K562 (cell line): ENCODE results near the gene B3GALNT2. TPM values are rescaled to one million over a fixed set of nuclear protein-coding genes. Genes with fewer than 3 reads are reported as not detected.

Experiments
- ETV1 ChIP-seq: fragments of 450-650 bp; conservative IDR thresholded peaks from 2 replicates; pipeline ENCODE4 v1.6.1; 2016; ENCODE audit warnings: missing genetic modification characterization, control low read depth, low read depth, missing compliant biosample characterization
- MAFF ChIP-seq: IDR thresholded peaks from 2 replicates; pipeline ENCODE4 v1.6.1; 2012; ENCODE audit warnings: low read length, improper control_type of control experiment
- NFIC ChIP-seq: fragments of 450-650 bp; IDR thresholded peaks from 2 replicates; pipeline ENCODE4 v1.6.1; 2017; ENCODE audit warnings: mild to moderate bottlenecking, inconsistent platforms
- NFXL1 ChIP-seq: fragments of 450-650 bp; formaldehyde crosslinking; IDR thresholded peaks from 2 replicates; pipeline ENCODE4 v1.4.0; 2021; ENCODE audit warnings: mild to moderate bottlenecking
- ZNF347 ChIP-seq: fragments of 450-650 bp; formaldehyde crosslinking; IDR thresholded peaks from 2 replicates; pipeline ENCODE4 v1.4.0; 2020; ENCODE audit warnings: low read depth, mild to moderate bottlenecking, moderate library complexity
- polyA plus RNA-seq, 8 experiments: library from polyadenylated mRNA; depleted of rRNA in 4 of 8; stranded (reverse) in 5 of 8; unstranded in 3 of 8; fragments of >200 nt; fragmentation: Nextera tagmentation in 2 of 8; fragmentation: Illumina TruSeq in 1 of 8; extraction: Ambion mirVana in 2 of 8; extraction: Trizol in 1 of 8; gene quantifications; 2 replicates each; pipeline versions ENCODE4 v1.2.1 to v1.2.3, GENCODE V29; 2011 to 2014; ENCODE audit warnings: inconsistent platforms in 1 of 8, missing spikeins in 1 of 8
- total RNA-seq, 7 experiments: library from RNA; depleted of rRNA in 6 of 7; stranded (reverse); fragments of >200 nt in 6 of 7; fragmentation: Illumina TruSeq in 2 of 7; extraction: Trizol in 2 of 7; gene quantifications; 2 replicates each; pipeline versions ENCODE4 v1.2.1 to v1.2.3, GENCODE V29; 2011 to 2021; ENCODE audit warnings: low replicate concordance in 1 of 7
- TF ChIP-seq, protein P1 (sequence below), 2 experiments: fragments of 450-650 bp; formaldehyde crosslinking in 1 of 2; IDR thresholded peaks; 2 replicates each; pipeline versions ENCODE4 v1.4.0 to v1.6.1; 2014 to 2020; ENCODE audit warnings: mild to moderate bottlenecking in 2 of 2, borderline replicate concordance in 1 of 2, low read depth in 1 of 2
- TF ChIP-seq, protein P2 (sequence below), 2 experiments: fragments of 450-650 bp in 1 of 2; sonication (generic) in 1 of 2; formaldehyde crosslinking in 1 of 2; IDR thresholded peaks; 2 replicates each; pipeline versions ENCODE4 v1.7.1 to v1.9.0; 2016 to 2022; ENCODE audit warnings: inconsistent platforms in 1 of 2, mild to moderate bottlenecking in 1 of 2, missing genetic modification reagents in 1 of 2

The B3GALNT2 gene
- total and polyA plus RNA-seq, 9 of the 15 experiments (the other 6 are each of a cell fraction or from before 2014, with no cell fraction given): 2.0 to 31.7 (median 22.9) TPM

DNA sequence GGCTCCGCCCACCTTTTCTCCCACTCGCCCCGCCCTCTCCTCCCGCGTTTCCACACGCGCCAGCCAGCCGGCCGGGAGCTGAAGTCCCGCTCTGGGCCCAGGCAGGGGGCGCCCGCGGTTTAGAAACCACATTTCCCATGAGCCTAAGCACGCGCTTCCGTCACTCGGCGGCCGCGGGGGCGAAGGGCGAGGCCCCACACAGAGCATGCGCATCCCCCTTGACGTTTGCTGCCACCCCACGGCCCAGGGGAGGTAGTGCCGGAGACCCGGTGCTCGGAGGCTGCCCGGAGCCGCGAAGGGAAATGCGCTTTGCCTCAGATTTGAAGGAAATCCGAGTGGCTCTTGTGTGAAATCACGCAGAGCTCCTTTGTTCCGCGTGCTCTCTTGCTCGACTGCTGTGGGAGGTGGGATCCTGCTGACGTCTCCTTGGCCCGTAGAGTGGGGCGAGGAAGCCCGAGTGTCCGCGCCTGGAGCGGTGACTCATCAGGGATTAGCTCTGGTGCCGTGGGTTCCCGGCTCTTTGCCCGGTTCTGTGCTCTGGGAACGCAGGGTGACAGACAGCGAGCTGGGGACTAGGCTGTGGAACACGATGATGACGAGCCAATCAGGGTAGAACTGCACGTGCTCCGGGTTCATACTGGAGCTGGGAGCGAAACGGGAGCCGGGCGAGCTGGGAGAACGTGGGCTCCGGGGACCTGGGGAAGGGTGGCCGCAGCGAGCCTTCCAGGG is 406 bp upstream of the B3GALNT2 start (continued):
- TF ChIP-seq, protein P1, sequence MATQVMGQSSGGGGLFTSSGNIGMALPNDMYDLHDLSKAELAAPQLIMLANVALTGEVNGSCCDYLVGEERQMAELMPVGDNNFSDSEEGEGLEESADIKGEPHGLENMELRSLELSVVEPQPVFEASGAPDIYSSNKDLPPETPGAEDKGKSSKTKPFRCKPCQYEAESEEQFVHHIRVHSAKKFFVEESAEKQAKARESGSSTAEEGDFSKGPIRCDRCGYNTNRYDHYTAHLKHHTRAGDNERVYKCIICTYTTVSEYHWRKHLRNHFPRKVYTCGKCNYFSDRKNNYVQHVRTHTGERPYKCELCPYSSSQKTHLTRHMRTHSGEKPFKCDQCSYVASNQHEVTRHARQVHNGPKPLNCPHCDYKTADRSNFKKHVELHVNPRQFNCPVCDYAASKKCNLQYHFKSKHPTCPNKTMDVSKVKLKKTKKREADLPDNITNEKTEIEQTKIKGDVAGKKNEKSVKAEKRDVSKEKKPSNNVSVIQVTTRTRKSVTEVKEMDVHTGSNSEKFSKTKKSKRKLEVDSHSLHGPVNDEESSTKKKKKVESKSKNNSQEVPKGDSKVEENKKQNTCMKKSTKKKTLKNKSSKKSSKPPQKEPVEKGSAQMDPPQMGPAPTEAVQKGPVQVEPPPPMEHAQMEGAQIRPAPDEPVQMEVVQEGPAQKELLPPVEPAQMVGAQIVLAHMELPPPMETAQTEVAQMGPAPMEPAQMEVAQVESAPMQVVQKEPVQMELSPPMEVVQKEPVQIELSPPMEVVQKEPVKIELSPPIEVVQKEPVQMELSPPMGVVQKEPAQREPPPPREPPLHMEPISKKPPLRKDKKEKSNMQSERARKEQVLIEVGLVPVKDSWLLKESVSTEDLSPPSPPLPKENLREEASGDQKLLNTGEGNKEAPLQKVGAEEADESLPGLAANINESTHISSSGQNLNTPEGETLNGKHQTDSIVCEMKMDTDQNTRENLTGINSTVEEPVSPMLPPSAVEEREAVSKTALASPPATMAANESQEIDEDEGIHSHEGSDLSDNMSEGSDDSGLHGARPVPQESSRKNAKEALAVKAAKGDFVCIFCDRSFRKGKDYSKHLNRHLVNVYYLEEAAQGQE (IDR thresholded peaks at IDR 0.05; ENCODE audit: borderline replicate concordance): no peak; the same call in 1 of the 2 replicates
- TF ChIP-seq, protein P1 (CRISPR knock-in tag; IDR thresholded peaks at IDR 0.05; ENCODE audit: low read depth): peak; percentile 77; the same call in 1 of the 2 replicates
- TF ChIP-seq NFXL1: peak; percentile 47; the same call in 1 of the 2 replicates
- no peak for TF ChIP-seq MAFF
- TF ChIP-seq ZNF347 (CRISPR knock-in tag): peak; percentile 65; the same call in 1 of the 2 replicates
- TF ChIP-seq, protein P2, sequence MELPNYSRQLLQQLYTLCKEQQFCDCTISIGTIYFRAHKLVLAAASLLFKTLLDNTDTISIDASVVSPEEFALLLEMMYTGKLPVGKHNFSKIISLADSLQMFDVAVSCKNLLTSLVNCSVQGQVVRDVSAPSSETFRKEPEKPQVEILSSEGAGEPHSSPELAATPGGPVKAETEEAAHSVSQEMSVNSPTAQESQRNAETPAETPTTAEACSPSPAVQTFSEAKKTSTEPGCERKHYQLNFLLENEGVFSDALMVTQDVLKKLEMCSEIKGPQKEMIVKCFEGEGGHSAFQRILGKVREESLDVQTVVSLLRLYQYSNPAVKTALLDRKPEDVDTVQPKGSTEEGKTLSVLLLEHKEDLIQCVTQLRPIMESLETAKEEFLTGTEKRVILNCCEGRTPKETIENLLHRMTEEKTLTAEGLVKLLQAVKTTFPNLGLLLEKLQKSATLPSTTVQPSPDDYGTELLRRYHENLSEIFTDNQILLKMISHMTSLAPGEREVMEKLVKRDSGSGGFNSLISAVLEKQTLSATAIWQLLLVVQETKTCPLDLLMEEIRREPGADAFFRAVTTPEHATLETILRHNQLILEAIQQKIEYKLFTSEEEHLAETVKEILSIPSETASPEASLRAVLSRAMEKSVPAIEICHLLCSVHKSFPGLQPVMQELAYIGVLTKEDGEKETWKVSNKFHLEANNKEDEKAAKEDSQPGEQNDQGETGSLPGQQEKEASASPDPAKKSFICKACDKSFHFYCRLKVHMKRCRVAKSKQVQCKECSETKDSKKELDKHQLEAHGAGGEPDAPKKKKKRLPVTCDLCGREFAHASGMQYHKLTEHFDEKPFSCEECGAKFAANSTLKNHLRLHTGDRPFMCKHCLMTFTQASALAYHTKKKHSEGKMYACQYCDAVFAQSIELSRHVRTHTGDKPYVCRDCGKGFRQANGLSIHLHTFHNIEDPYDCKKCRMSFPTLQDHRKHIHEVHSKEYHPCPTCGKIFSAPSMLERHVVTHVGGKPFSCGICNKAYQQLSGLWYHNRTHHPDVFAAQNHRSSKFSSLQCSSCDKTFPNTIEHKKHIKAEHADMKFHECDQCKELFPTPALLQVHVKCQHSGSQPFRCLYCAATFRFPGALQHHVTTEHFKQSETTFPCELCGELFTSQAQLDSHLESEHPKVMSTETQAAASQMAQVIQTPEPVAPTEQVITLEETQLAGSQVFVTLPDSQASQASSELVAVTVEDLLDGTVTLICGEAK (IDR thresholded peaks at IDR 0.05): peak; percentile 79
- TF ChIP-seq, protein P2 (CRISPR knock-in tag; IDR thresholded peaks at IDR 0.05): peak; percentile 65; the same call in 1 of the 2 replicates
- peak; percentile 41; the same call in 1 of the 2 replicates for TF ChIP-seq ETV1
- TF ChIP-seq NFIC: 0 out of 2 replicates have a peak, but pooled peaks have one; percentile 43
